ENCODE results near the gene ITPKC. TPM values are rescaled to one million over a fixed set of nuclear protein-coding genes. Genes with fewer than 3 reads are reported as not detected.
A peak's percentile ranks its signal among the peaks of the same experiment; 100 is the strongest.

Gene ITPKC
- total RNA-seq, 2 experiments from 2014 or later: 5.5 to 6.5 TPM

DNA sequence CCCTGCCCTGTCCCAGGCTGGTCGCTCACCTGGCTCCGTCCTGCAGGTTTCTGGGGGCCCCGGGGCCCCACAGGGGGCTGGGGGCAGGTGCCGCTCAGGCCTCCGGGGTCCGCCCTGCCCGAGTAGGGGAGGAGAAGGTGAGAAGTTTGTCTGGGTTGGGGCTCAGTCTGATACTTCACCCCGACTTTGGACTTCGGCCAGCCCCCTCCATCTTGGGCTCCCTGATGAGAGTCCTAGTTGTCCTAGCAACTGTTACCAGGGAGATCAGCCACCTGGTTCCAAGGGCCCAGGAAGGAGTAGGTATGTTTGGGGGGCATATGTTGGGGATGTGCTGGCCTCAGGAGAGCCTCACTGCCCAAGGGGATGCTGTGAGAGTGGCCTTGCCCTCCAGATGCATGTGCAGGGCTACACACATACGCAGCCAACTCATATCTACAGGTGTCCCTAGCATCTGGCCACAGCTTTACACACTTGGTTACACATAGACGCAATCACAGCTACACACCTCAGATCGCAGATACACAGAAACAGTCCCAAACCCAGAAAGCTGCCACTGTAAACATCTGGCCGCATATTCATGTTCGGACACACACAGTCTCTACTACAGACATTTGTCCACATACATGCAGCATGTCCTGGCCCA is 29.9 kb upstream of the ITPKC start:
- Histone ChIP-seq H3K79me2 (ENCODE audit: insufficient read depth, low read depth, low read length) (no peaks in the 10 kb centered on the region), H3K36me3 (ENCODE audit: insufficient read depth, low read length) (no peaks in the 10 kb centered on the region), H4K20me1 (ENCODE audit: insufficient read depth, low read length) (no peaks in the 10 kb centered on the region), H3K27ac (ENCODE audit: low read depth, low read length, poor library complexity, severe bottlenecking) (no peak overlapping the region), H3K9me3 (ENCODE audit: low read length) (no peaks in the 10 kb centered on the region), H3K4me2 (ENCODE audit: low read length) (no peak overlapping the region), H2AFZ (ENCODE audit: low read length) (no peak overlapping the region), H3K9me2 (ENCODE audit: insufficient read depth, low read length) (no peaks in the 10 kb centered on the region), H3K4me1 (ENCODE audit: insufficient read depth, low read length, poor library complexity, severe bottlenecking) (peaks cover 17% of the 10 kb centered on the region), H3K4me3 (ENCODE audit: low read depth, low read length, poor library complexity, severe bottlenecking) (no peak overlapping the region)
- no peak for TF ChIP-seq EZH2phosphoT487 (IDR thresholded peaks at IDR 0.05; ENCODE audit: borderline replicate concordance, low read depth, low read length)
- TF ChIP-seq, protein P1, sequence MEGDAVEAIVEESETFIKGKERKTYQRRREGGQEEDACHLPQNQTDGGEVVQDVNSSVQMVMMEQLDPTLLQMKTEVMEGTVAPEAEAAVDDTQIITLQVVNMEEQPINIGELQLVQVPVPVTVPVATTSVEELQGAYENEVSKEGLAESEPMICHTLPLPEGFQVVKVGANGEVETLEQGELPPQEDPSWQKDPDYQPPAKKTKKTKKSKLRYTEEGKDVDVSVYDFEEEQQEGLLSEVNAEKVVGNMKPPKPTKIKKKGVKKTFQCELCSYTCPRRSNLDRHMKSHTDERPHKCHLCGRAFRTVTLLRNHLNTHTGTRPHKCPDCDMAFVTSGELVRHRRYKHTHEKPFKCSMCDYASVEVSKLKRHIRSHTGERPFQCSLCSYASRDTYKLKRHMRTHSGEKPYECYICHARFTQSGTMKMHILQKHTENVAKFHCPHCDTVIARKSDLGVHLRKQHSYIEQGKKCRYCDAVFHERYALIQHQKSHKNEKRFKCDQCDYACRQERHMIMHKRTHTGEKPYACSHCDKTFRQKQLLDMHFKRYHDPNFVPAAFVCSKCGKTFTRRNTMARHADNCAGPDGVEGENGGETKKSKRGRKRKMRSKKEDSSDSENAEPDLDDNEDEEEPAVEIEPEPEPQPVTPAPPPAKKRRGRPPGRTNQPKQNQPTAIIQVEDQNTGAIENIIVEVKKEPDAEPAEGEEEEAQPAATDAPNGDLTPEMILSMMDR (conservative IDR thresholded peaks at IDR 0.05; ENCODE audit: low read length): no peak
- ChIA-PET CTCF (ENCODE audit: unreplicated experiment) (no interaction called here), POLR2A (no interaction called here)
- intact Hi-C loops (cut with micrococcal nuclease; ENCODE audit: unreplicated experiment): no loop called here
- no peak for DNase-seq (ENCODE audit: low spot score)
- no TSS peak for BruUV-seq (replicated peaks)

DNA sequence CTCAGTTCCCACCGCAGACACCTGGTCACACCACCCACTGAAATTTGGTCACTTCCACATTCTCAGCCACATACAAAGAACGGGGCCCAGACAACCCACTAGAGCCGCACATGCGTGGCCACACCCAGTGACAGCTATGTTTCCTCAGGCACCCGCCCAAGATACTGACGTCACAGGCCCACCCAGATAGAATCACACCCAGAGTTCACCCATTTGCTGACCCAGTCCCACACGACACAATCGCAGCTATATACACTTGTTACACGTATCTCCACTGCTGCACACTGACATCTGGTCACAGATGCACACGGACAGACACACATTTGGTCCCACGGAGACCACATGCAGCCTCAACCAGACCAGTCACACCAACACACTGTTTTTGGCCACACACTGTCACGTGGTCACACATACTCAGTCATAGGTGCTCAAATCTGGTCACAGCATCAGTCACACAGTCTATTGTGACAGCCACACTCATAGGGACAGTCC is 29.3 kb upstream of the ITPKC start:
- Histone ChIP-seq H3K9me2 (ENCODE audit: insufficient read depth, low read length) (no peaks in the 10 kb centered on the region), H3K4me2 (ENCODE audit: low read length) (no peak overlapping the region; the same call in 1 of the 2 replicates), H3K36me3 (ENCODE audit: insufficient read depth, low read length) (no peaks in the 10 kb centered on the region), H4K20me1 (ENCODE audit: insufficient read depth, low read length) (no peaks in the 10 kb centered on the region), H3K4me1 (ENCODE audit: insufficient read depth, low read length, poor library complexity, severe bottlenecking) (peaks cover 17% of the 10 kb centered on the region), H2AFZ (ENCODE audit: low read length) (no peak overlapping the region), H3K4me3 (ENCODE audit: low read depth, low read length, poor library complexity, severe bottlenecking) (no peak overlapping the region), H3K27ac (ENCODE audit: low read depth, low read length, poor library complexity, severe bottlenecking) (no peak overlapping the region), H3K9me3 (ENCODE audit: low read length) (no peaks in the 10 kb centered on the region), H3K79me2 (ENCODE audit: insufficient read depth, low read depth, low read length) (no peaks in the 10 kb centered on the region)
- no peak for TF ChIP-seq EZH2phosphoT487 (IDR thresholded peaks at IDR 0.05; ENCODE audit: borderline replicate concordance, low read depth, low read length)
- TF ChIP-seq, protein P1 (conservative IDR thresholded peaks at IDR 0.05; ENCODE audit: low read length): no peak
- ChIA-PET POLR2A (interaction anchor here (0.5 kb wide), 1 partner anchor 1247 kb away, joined by 3 read pairs; no protein-coding TSS in a partner anchor), CTCF (ENCODE audit: unreplicated experiment) (no interaction called here)
- intact Hi-C loops (cut with micrococcal nuclease; ENCODE audit: unreplicated experiment): no loop called here
- BruUV-seq (replicated peaks): no TSS peak
- no peak for DNase-seq (ENCODE audit: low spot score)

DNA sequence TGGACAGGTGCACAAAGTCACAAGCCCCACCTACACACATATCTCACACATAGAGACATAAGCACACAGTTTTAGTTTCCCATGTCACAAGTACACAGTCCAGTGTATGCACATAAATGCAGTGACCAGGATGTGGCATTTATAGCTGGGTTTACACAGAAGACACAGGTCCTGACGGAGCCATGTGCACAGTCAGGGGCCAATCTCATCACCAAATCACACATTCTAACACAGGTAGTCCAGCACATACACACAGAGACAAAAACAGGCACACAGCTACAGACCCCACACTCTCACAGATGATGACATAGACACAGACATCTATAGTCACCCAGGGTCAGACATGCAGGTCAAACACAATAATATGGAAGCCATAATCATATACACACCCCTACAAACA is 28.6 kb upstream of the ITPKC start:
- Histone ChIP-seq H3K79me2 (ENCODE audit: insufficient read depth, low read depth, low read length) (no peaks in the 10 kb centered on the region), H3K4me3 (ENCODE audit: low read depth, low read length, poor library complexity, severe bottlenecking) (no peak overlapping the region), H3K9me2 (ENCODE audit: insufficient read depth, low read length) (no peaks in the 10 kb centered on the region), H3K9me3 (ENCODE audit: low read length) (no peaks in the 10 kb centered on the region), H3K36me3 (ENCODE audit: insufficient read depth, low read length) (no peaks in the 10 kb centered on the region), H2AFZ (ENCODE audit: low read length) (no peak overlapping the region), H3K4me1 (ENCODE audit: insufficient read depth, low read length, poor library complexity, severe bottlenecking) (peaks cover 17% of the 10 kb centered on the region), H3K4me2 (ENCODE audit: low read length) (no peak overlapping the region), H4K20me1 (ENCODE audit: insufficient read depth, low read length) (no peaks in the 10 kb centered on the region), H3K27ac (ENCODE audit: low read depth, low read length, poor library complexity, severe bottlenecking) (no peak overlapping the region)
- ChIA-PET CTCF (ENCODE audit: unreplicated experiment) (no interaction called here), POLR2A (interaction anchor here (0.5 kb wide), 1 partner anchor 1247 kb away, joined by 3 read pairs; no protein-coding TSS in a partner anchor)
- DNase-seq (ENCODE audit: low spot score): no peak
- intact Hi-C loops (cut with micrococcal nuclease; ENCODE audit: unreplicated experiment): no loop called here
- TF ChIP-seq, protein P1 (conservative IDR thresholded peaks at IDR 0.05; ENCODE audit: low read length): no peak
- TF ChIP-seq EZH2phosphoT487 (IDR thresholded peaks at IDR 0.05; ENCODE audit: borderline replicate concordance, low read depth, low read length): no peak
- TSS peak; percentile 56 for BruUV-seq (replicated peaks)
